GM23248 (cell line): ENCODE measurements around the gene KLF2.

Experiments
- EZH2 ChIP-seq: fragments of 200-600 bp; sonication (generic); IDR thresholded peaks from 2 replicates; pipeline ENCODE4 v1.6.1; 2018; ENCODE audit warnings: antibody characterized with exemption, mild to moderate bottlenecking; ENCODE audit not compliant: insufficient read depth, poor library complexity, severe bottlenecking
- EZH2phosphoT487 ChIP-seq: fragments of 200-600 bp; sonication (generic); IDR thresholded peaks from 2 replicates; pipeline ENCODE4 v1.6.1; 2018; ENCODE audit warnings: antibody characterized with exemption, moderate library complexity, mild to moderate bottlenecking, low read depth; ENCODE audit not compliant: insufficient read depth

DNA sequence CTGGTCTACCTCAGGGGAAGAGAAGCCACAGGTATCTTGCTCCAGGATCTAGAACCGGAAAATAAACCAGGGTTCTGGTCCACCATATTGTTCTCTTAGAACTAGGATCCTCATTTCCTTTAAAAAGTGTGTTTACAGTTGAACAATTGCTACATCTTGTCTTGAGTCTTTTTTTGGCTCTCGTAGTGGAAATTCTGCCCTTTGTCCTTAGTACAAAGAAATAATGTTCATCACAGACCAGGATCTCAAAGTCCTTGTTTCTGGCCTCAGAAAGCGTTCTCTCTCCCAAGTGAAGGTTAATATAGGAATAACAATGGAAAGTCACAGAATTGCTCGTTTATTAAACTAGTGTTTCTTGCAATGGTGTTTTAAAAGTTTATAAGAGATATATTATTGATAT, 20.8 kb downstream of the KLF2 start:
- TF ChIP-seq EZH2 (no peak), EZH2phosphoT487 (no peak)
